Ovary (tissue), 3 donors: Measurements from ENCODE around the gene GNPTG.

Source experiments
- EP300 ChIP-seq: sonication (generic); formaldehyde crosslinking; IDR thresholded peaks from one replicate; pipeline ENCODE4 v1.6.1; 2017; ENCODE audit warnings: antibody characterized with exemption
- TF ChIP-seq, protein P1 (sequence below), 3 donors: fragments of 450-650 bp in 2 of 3; fragments of 200-600 bp in 1 of 3; IDR thresholded peaks; one replicate each; pipeline versions ENCODE4 v1.5.1 to v1.8.0; 2016 to 2022; ENCODE audit warnings: antibody characterized with exemption in 3 of 3, mild to moderate bottlenecking in 1 of 3
- donor health status: DM: no; HTN: no; CAD: no.

DNA sequence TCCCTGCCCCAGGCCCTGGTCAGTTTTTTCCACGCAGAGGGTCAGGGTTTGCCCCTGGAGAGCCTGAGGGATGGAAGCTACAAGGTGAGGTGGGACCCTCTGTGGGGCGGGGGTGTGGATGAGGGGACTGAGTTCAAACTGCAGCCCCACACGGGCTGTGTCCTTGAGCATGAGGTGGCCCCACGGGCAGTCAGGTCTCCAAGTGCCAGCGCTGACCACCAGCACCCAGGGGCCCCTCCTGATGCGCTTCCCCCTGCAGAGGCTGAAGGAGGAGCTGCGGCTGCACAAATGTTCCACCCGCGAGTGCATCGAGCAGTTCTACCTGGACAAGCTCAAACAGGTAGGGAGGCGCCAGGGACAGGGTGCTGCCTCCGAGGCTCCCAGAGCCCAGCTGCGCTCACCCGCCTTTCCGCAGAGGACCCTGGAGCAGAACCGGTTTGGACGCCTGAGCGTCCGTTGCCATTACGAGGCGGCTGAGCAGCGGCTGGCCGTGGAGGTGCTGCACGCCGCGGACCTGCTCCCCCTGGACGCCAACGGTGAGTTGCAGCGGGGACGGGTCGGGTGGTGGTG, 4.4 kb upstream of the GNPTG start:
- TF ChIP-seq, protein P1, sequence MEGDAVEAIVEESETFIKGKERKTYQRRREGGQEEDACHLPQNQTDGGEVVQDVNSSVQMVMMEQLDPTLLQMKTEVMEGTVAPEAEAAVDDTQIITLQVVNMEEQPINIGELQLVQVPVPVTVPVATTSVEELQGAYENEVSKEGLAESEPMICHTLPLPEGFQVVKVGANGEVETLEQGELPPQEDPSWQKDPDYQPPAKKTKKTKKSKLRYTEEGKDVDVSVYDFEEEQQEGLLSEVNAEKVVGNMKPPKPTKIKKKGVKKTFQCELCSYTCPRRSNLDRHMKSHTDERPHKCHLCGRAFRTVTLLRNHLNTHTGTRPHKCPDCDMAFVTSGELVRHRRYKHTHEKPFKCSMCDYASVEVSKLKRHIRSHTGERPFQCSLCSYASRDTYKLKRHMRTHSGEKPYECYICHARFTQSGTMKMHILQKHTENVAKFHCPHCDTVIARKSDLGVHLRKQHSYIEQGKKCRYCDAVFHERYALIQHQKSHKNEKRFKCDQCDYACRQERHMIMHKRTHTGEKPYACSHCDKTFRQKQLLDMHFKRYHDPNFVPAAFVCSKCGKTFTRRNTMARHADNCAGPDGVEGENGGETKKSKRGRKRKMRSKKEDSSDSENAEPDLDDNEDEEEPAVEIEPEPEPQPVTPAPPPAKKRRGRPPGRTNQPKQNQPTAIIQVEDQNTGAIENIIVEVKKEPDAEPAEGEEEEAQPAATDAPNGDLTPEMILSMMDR (IDR thresholded peaks at IDR 0.05) = no peak
- TF ChIP-seq EP300 = no peak
